ENCODE data around the gene KCND1.

KCND1 gene

DNA sequence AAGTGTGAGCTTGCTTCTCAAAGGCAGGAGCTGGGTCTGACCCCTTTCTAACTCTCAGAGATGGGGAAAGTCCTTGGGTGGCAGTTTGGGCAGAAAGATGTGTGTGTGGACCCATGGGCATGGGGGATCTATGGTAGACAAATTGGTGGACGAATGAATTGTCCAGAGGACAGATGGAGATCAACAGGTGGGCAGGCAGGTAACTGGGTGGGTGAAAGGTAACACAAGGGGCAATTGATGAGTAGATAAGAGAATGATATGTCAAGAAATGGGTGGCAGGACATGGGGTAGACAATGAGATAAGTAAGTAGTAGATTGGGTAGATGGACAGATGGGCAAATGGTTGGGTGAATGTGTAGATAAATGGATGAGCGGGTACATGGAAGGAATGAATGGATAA is 2.9 kb upstream of the KCND1 start:
- no peaks in the 10 kb centered on the region for H3K27me3 ChIP-seq (ENCODE audit: low read depth, low read length)
- peaks cover 0 to 5% of the 10 kb centered on the region in 2 donors for H3K4me1 ChIP-seq (ENCODE audit: control insufficient read depth in 1 of 2, insufficient read depth in 2 of 2, low read length in 2 of 2)
- H3K36me3 ChIP-seq (ENCODE audit: control insufficient read depth in 1 of 2, insufficient read depth in 2 of 2, low read length in 2 of 2): peaks cover 7 to 16% of the 10 kb centered on the region in 2 donors
- no peak overlapping the region for H3K4me3 ChIP-seq (ENCODE audit: low read depth in 1 of 2, low read length in 2 of 2)
- no peaks in the 10 kb centered on the region for H3K9me3 ChIP-seq (ENCODE audit: control insufficient read depth in 1 of 2, low read length in 2 of 2)
- no peak overlapping the region for H3K27ac ChIP-seq (ENCODE audit: low read length)

DNA sequence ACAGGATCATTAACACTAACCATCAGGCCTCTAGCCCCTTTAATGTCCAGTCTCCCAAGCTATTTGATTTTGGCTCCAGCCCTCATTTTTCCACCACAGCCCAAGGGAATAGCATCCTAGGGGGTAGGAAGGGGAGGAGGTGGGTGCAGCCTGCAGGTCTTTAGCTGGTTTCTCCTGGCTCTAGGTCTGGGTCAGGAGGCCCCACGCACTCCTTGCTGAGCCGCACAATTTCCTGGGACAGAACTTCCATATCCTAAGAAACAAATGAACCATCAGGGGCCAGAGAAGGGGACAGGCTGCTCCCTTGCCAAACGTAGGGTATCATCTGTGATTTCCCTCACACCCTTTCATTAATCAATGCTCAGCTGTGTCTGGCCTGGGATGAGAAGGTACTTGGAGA is 2.4 kb upstream of the KCND1 start:
- no peak overlapping the region for H3K4me3 ChIP-seq (ENCODE audit: low read depth in 1 of 2, low read length in 2 of 2)
- H3K36me3 ChIP-seq (ENCODE audit: control insufficient read depth in 1 of 2, insufficient read depth in 2 of 2, low read length in 2 of 2): peaks cover 7 to 16% of the 10 kb centered on the region in 2 donors
- no peak overlapping the region for H3K27ac ChIP-seq (ENCODE audit: low read length)
- peaks cover 0 to 5% of the 10 kb centered on the region in 2 donors for H3K4me1 ChIP-seq (ENCODE audit: control insufficient read depth in 1 of 2, insufficient read depth in 2 of 2, low read length in 2 of 2)
- no peaks in the 10 kb centered on the region for H3K27me3 ChIP-seq (ENCODE audit: low read depth, low read length)
- no peaks in the 10 kb centered on the region for H3K9me3 ChIP-seq (ENCODE audit: control insufficient read depth in 1 of 2, low read length in 2 of 2)

DNA sequence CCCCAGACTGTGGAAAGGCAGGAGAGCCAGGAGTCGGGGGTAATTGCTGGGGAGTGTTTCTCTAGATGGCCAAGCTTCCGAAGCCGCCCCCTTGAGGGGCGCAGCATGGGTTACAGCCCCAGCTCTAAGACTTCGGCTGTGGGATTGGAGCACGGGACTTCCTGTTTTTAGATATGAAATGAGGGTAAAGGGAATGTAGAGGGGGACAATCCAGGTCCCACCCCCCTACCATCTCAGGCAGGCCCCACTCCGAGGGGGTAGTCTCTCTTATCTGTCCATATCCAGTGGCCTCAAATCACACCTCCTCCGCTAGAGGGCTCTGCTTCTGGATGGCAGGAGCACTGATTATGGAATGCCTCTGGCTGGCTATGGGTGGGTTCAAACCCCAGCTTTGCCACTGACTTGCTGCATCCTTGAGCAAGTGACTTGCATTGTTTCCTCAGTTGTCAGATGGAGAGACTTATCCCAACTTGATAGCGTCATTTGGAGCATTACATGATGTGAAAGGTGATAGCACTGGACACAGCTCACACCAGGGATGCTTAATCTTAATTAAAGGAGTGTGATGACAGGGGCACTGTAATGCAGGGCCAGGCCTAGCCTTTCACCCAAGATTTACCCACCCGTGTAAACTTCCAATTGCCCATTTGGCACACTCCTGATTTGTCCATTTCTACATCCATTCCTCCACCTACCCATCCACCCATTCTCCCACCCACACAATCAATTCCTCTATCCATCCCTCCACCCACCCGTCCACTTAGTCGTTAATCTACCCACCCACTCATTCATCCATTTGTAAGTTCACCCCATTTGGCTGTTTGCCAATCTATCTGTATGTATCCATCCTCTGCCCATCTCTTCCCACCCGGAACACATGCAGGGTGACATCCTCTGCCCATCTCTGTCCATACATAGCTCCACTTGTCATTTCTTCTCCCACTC is 848 bp upstream of the KCND1 start:
- peak overlapping the region; percentile 46 to 59 for H3K4me3 ChIP-seq (ENCODE audit: low read depth in 1 of 2, low read length in 2 of 2)

DNA sequence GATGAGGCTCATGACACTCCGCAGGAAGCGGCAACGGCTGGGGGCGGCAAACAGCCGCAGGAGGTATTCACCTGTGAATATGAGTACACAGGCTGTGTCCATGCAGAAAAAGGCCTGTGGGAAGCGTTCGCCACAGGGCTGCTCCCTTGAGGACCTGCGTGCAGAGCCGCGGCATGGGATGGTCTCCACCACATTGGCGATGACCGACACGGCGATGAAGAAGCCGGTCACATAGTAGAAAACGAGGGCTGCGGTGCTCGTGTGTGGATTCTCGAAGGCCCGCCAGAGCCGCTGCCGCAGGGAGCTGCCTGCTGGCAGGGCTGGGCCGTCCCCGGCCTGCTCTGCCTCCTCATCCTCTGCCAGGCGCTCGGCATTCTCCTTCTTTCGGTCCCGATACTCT is 2.2 kb downstream of the KCND1 start:
- H3K9me3 ChIP-seq (ENCODE audit: control insufficient read depth in 1 of 2, low read length in 2 of 2): no peaks in the 10 kb centered on the region
- H3K4me1 ChIP-seq (ENCODE audit: control insufficient read depth in 1 of 2, insufficient read depth in 2 of 2, low read length in 2 of 2): peaks cover 0 to 5% of the 10 kb centered on the region in 2 donors
- H3K27me3 ChIP-seq (ENCODE audit: low read depth, low read length): no peaks in the 10 kb centered on the region
- H3K36me3 ChIP-seq (ENCODE audit: control insufficient read depth in 1 of 2, insufficient read depth in 2 of 2, low read length in 2 of 2): peaks cover 0 to 4% of the 10 kb centered on the region in 2 donors
- no peak overlapping the region for H3K4me3 ChIP-seq (ENCODE audit: low read depth in 1 of 2, low read length in 2 of 2)
- no peak overlapping the region for H3K27ac ChIP-seq (ENCODE audit: low read length)

More for the DNA sequence above, 848 bp upstream of the KCND1 start:
- Histone ChIP-seq H3K27me3 (ENCODE audit: low read depth, low read length) (no peaks in the 10 kb centered on the region), H3K27ac (ENCODE audit: low read length) (no peak overlapping the region), H3K9me3 (ENCODE audit: control insufficient read depth in 1 of 2, low read length in 2 of 2) (no peaks in the 10 kb centered on the region), H3K4me1 (ENCODE audit: control insufficient read depth in 1 of 2, insufficient read depth in 2 of 2, low read length in 2 of 2) (peaks cover 0 to 5% of the 10 kb centered on the region in 2 donors), H3K36me3 (ENCODE audit: control insufficient read depth in 1 of 2, insufficient read depth in 2 of 2, low read length in 2 of 2) (peaks cover 7 to 9% of the 10 kb centered on the region in 2 donors)

DNA sequence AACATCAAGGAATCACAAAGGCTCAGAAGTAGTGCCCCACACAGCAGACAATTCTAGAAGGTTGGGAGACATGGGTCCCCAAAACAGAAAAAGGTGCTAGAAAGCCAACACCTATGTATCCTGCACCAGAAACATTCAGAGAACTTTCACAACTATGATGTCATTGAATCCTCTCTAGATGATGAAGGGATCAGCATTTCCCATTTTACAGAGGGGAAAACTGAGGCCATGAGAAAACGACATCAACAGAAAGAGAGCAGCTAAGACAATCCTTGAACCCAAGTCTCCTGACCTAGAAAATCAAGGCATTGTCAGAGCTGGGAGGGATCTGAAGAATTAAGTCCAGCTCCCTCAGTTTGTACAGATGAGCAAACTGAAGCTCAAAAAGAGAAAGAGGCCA is 3.3 kb downstream of the KCND1 start:
- peaks cover 0 to 5% of the 10 kb centered on the region in 2 donors for H3K4me1 ChIP-seq (ENCODE audit: control insufficient read depth in 1 of 2, insufficient read depth in 2 of 2, low read length in 2 of 2)
- H3K9me3 ChIP-seq (ENCODE audit: control insufficient read depth in 1 of 2, low read length in 2 of 2): no peaks in the 10 kb centered on the region
- H3K27me3 ChIP-seq (ENCODE audit: low read depth, low read length): no peaks in the 10 kb centered on the region
- no peaks in the 10 kb centered on the region for H3K36me3 ChIP-seq (ENCODE audit: control insufficient read depth in 1 of 2, insufficient read depth in 2 of 2, low read length in 2 of 2)
- H3K27ac ChIP-seq (ENCODE audit: low read length): no peak overlapping the region
- H3K4me3 ChIP-seq (ENCODE audit: low read depth in 1 of 2, low read length in 2 of 2): no peak overlapping the region

DNA sequence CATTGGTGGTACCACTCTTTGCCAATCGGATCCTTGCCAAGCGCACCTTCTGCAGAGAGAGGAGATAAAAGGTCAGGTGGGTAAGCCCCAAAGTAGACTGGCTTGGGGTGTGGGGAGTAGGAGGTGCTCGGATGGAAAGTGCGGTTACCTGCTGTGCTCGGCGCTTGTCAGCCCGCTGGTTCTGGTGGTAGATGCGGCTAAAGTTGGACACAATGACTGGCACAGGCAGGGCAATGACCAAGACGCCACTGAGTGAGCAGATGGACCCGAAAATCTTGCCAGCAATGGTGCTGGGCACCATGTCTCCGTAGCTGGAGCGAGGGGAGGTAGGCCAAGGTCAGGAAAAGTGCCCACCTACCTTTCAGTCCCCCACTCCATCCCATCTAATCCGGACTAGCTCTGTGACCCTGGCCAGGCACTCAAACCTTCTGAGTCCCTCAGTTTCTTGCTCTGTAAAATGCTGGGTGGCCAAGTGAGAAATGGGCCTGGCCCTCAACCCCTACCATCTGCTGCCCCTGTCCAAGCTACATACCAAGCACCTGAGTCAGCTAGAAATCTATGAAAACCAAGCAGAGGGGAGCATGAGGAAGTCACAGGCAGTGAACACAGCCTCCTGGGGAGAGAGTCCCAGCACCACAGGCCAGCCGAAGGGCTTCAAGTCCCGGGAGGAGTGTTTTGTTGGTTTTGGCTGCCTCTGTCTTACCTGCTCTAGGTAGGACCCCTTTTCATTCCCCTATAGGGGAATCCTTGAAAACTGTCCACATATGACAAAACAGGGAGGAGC is 4.7 kb downstream of the KCND1 start:
- no peaks in the 10 kb centered on the region for H3K36me3 ChIP-seq (ENCODE audit: control insufficient read depth in 1 of 2, insufficient read depth in 2 of 2, low read length in 2 of 2)
- H3K27ac ChIP-seq (ENCODE audit: low read length): no peak overlapping the region
- H3K4me3 ChIP-seq (ENCODE audit: low read depth in 1 of 2, low read length in 2 of 2): no peak overlapping the region
- H3K9me3 ChIP-seq (ENCODE audit: control insufficient read depth in 1 of 2, low read length in 2 of 2): no peaks in the 10 kb centered on the region
- H3K27me3 ChIP-seq (ENCODE audit: low read depth, low read length): no peaks in the 10 kb centered on the region
- H3K4me1 ChIP-seq (ENCODE audit: control insufficient read depth in 1 of 2, insufficient read depth in 2 of 2, low read length in 2 of 2): peaks cover 0 to 5% of the 10 kb centered on the region in 2 donors

DNA sequence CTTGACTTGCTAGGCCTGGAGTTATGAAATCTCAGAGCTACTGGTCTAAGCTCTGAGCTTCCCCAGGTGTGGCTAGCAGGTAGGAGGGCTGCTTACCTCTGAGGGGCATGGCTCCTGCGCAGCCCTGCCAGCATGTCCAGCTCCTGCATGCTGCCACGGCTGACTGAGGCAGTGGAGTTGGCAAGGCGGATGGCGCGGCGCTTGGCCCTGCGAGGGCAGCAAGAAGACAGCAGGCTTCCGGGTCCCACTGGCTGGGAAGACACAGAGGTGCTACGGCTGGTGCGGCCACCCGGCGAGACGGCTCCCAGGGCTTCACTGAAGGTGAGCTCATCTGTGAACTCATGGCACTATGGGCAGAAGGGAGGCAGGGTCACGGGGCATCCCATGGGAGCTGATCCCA is 5.7 kb downstream of the KCND1 start:
- no peaks in the 10 kb centered on the region for H3K36me3 ChIP-seq (ENCODE audit: control insufficient read depth in 1 of 2, insufficient read depth in 2 of 2, low read length in 2 of 2)
- no peaks in the 10 kb centered on the region for H3K4me1 ChIP-seq (ENCODE audit: control insufficient read depth in 1 of 2, insufficient read depth in 2 of 2, low read length in 2 of 2)
- no peak overlapping the region for H3K4me3 ChIP-seq (ENCODE audit: low read depth in 1 of 2, low read length in 2 of 2)
- no peaks in the 10 kb centered on the region for H3K27me3 ChIP-seq (ENCODE audit: low read depth, low read length)
- H3K27ac ChIP-seq (ENCODE audit: low read length): no peak overlapping the region
- no peaks in the 10 kb centered on the region for H3K9me3 ChIP-seq (ENCODE audit: control insufficient read depth in 1 of 2, low read length in 2 of 2)

DNA sequence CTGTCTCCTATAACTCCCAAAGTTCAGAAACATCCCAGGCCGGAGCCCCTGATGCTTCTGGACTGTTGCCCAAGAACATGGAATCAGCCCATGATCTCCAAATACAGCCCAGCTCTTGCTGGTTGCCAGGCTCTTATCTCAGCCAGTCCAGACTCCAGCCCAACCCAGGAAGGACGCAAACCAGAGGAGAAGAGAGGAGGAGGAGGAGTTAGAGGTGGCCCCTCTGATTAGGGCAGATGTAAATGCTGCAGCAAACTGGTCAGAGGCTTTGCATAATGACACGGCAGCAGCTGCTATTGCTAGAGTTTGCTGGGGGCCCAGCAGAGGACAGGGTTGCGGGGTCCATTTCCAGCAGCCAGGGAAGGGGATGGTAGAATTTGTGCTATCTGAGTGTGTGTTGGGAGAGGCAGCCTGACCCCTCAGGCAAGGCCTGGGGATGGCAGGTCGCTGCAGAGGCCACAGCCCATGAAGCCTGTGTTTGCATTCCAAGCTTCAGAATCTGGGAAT is 10.0 kb downstream of the KCND1 start:
- Histone ChIP-seq H3K36me3 (ENCODE audit: control insufficient read depth in 1 of 2, insufficient read depth in 2 of 2, low read length in 2 of 2) (peaks cover 0 to 4% of the 10 kb centered on the region in 2 donors), H3K27ac (ENCODE audit: low read length) (no peak overlapping the region), H3K4me3 (ENCODE audit: low read depth in 1 of 2, low read length in 2 of 2) (no peak overlapping the region), H3K4me1 (ENCODE audit: control insufficient read depth in 1 of 2, insufficient read depth in 2 of 2, low read length in 2 of 2) (peaks cover 0 to 4% of the 10 kb centered on the region in 2 donors), H3K27me3 (ENCODE audit: low read depth, low read length) (no peaks in the 10 kb centered on the region), H3K9me3 (ENCODE audit: control insufficient read depth in 1 of 2, low read length in 2 of 2) (no peaks in the 10 kb centered on the region)

DNA sequence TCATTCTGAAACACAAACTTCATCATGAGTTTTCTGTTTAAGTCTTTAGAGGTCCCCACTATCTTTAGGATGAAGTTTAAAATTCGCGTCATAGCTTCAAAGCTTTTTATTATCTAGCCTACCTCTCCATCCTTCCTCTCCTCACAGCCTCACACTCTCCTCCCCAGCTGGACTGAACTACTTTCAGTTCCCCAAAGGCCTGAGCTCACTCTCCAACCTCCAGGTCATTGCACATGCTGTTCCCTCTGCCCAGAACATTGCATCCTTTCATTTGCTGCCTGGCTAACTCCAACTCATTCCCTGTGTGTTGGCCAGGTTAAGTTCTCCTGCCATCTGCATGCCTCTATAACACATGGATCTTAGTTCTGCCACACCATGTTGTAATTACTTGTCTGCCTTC is 11.4 kb downstream of the KCND1 start:
- Histone ChIP-seq H3K27ac (ENCODE audit: low read length) (no peak overlapping the region), H3K4me1 (ENCODE audit: control insufficient read depth in 1 of 2, insufficient read depth in 2 of 2, low read length in 2 of 2) (peaks cover 0 to 17% of the 10 kb centered on the region in 2 donors), H3K36me3 (ENCODE audit: control insufficient read depth in 1 of 2, insufficient read depth in 2 of 2, low read length in 2 of 2) (peaks cover 4 to 6% of the 10 kb centered on the region in 2 donors), H3K4me3 (ENCODE audit: low read depth in 1 of 2, low read length in 2 of 2) (no peak overlapping the region), H3K9me3 (ENCODE audit: control insufficient read depth in 1 of 2, low read length in 2 of 2) (no peaks in the 10 kb centered on the region), H3K27me3 (ENCODE audit: low read depth, low read length) (no peaks in the 10 kb centered on the region)

DNA sequence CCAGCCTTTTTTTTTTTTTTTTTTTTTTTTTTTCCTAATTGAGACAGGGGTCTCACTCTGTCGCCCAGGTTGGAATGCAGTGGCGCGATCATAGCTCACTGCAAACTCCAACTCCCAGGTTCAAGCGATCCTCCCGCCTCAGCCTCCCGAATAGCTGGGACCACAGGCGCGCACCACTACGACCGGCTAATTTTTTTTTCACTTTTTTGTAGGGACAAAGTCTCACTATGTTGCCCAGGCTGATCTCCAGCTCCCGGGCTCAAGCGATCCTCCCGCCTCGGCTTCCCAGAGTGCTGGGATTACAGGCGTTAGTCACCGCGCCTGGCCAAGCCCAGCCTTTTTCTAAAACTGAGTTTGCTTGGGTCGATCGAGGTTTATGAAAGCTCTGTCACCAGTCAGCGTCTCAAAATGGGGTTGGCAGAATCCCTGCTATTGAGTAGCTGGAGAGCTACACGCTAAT is 13.0 kb downstream of the KCND1 start:
- Histone ChIP-seq H3K27ac (ENCODE audit: low read length) (peak overlapping the region; percentile 91), H3K27me3 (ENCODE audit: low read depth, low read length) (no peaks in the 10 kb centered on the region), H3K36me3 (ENCODE audit: control insufficient read depth in 1 of 2, insufficient read depth in 2 of 2, low read length in 2 of 2) (peaks cover 4 to 9% of the 10 kb centered on the region in 2 donors), H3K9me3 (ENCODE audit: control insufficient read depth in 1 of 2, low read length in 2 of 2) (no peaks in the 10 kb centered on the region), H3K4me1 (ENCODE audit: control insufficient read depth in 1 of 2, insufficient read depth in 2 of 2, low read length in 2 of 2) (peaks cover 0 to 33% of the 10 kb centered on the region in 2 donors), H3K4me3 (ENCODE audit: low read depth in 1 of 2, low read length in 2 of 2) (peak overlapping the region; percentile 42 to 53)

Data from muscle layer of duodenum (tissue), 2 donors.